Measurements from ENCODE around the gene MACROD2.

Gene MACROD2

DNA sequence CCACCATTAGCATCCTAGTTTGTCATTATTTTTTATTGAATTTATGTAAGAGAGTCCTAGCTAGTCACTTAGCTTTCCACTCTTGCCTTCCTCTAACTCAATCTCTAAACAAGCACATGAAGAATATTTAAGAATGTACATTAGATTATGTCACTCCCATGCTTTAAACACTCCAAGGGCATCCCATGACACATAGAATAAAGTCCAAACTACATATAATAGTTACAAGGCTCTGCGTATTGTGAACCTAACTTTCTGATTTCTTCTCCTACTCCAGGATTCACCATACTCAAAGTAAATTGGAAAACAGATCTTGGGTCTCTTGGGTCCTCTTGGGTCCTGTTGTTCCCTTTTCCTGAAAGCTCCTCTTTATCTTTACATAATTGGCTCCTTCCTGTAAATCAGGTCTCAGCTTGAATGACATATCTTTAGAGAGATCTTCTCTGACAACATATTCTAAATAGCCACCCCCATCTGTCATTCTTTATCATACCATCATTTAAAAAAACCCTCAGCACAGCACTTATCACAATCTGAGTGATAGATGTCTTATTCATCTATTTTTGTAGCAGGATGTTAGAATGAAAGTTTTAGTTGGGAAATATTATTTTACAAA lies 1384.5 kb downstream of the MACROD2 start:
- TF ChIP-seq, protein P1, sequence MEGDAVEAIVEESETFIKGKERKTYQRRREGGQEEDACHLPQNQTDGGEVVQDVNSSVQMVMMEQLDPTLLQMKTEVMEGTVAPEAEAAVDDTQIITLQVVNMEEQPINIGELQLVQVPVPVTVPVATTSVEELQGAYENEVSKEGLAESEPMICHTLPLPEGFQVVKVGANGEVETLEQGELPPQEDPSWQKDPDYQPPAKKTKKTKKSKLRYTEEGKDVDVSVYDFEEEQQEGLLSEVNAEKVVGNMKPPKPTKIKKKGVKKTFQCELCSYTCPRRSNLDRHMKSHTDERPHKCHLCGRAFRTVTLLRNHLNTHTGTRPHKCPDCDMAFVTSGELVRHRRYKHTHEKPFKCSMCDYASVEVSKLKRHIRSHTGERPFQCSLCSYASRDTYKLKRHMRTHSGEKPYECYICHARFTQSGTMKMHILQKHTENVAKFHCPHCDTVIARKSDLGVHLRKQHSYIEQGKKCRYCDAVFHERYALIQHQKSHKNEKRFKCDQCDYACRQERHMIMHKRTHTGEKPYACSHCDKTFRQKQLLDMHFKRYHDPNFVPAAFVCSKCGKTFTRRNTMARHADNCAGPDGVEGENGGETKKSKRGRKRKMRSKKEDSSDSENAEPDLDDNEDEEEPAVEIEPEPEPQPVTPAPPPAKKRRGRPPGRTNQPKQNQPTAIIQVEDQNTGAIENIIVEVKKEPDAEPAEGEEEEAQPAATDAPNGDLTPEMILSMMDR (conservative IDR thresholded peaks at IDR 0.05; ENCODE audit: control insufficient read depth, insufficient read depth, low read depth, low read length) = no peak
- no peak for DNase-seq (ENCODE audit: low read depth)
- no peak overlapping the region for H3K4me3 ChIP-seq (ENCODE audit: control insufficient read depth, low read depth, low read length)

DNA sequence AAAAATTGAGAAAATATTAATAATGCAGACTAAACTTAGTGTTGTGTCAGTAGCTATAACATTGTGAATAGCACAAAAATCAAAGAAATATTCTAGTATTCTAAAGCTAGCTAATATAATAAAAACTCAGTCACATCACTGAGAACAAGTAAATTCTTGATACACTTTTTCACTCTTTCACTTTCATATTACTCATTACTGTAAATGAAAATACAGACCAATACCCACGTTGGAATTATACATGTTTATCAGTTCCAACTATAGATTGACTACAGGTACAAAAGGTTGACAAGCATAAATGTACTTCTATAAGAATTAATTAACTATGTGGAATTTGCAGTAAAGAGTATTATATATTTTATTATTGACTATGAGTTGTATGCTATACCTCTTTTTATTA lies 1385.5 kb downstream of the MACROD2 start:
- TF ChIP-seq, protein P1 (conservative IDR thresholded peaks at IDR 0.05; ENCODE audit: control insufficient read depth, insufficient read depth, low read depth, low read length) = no peak
- no peak for DNase-seq (ENCODE audit: low read depth)
- no peak overlapping the region for H3K4me3 ChIP-seq (ENCODE audit: control insufficient read depth, low read depth, low read length)

DNA sequence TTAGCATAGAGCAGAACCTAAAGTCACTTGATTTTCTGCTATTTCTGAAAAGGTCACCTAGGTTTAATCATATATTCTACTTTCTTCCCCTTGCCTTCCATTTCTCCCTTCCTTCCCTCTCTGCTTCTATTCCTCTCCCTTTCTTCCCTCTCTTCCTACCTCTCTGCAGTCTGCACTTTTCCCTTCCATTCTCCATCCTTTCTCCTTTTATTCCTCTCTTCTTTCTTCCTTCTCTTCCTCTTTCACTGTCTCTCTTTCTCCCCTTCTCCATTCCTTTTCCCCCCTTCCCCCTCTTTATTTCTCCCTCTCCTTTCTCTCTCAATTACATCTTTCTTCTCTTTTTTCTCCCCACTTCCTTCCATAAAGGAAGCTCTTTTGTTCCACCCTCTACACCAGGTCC lies 1391.9 kb downstream of the MACROD2 start:
- DNase-seq (ENCODE audit: low read depth) = no peak
- TF ChIP-seq, protein P1 (conservative IDR thresholded peaks at IDR 0.05; ENCODE audit: control insufficient read depth, insufficient read depth, low read depth, low read length) = no peak
- no peak overlapping the region for H3K4me3 ChIP-seq (ENCODE audit: control insufficient read depth, low read depth, low read length)

- H3K4me3 ChIP-seq (ENCODE audit: control insufficient read depth, low read depth, low read length) = no peak overlapping the region
- no peak for DNase-seq (ENCODE audit: low read depth)
- TF ChIP-seq, protein P1 (conservative IDR thresholded peaks at IDR 0.05; ENCODE audit: control insufficient read depth, insufficient read depth, low read depth, low read length) = no peak
These were observed 1400.1 kb downstream of the MACROD2 start for GRCh38 chr20:15395457-15395856.

DNA sequence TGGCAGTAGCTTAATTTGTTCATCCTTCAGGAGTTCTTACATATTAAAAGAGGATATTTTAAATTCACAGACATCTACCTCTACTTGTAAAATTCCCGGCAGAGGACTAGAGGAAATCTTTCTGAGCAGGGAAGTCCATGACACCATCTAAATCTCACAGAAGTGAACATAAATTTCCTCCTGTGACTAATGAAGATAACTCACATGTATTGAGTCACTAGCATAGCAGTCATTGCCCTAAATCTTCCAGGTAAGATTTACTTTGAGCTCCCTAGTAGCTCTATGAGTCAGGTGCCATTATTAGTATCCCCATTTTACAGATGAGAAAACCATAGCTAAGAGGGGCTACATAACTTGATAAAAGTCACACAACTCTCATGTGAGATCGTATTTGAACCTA lies 1400.7 kb downstream of the MACROD2 start:
- no peak for DNase-seq (ENCODE audit: low read depth)
- no peak overlapping the region for H3K4me3 ChIP-seq (ENCODE audit: control insufficient read depth, low read depth, low read length)
- TF ChIP-seq, protein P1 (conservative IDR thresholded peaks at IDR 0.05; ENCODE audit: control insufficient read depth, insufficient read depth, low read depth, low read length) = no peak

DNA sequence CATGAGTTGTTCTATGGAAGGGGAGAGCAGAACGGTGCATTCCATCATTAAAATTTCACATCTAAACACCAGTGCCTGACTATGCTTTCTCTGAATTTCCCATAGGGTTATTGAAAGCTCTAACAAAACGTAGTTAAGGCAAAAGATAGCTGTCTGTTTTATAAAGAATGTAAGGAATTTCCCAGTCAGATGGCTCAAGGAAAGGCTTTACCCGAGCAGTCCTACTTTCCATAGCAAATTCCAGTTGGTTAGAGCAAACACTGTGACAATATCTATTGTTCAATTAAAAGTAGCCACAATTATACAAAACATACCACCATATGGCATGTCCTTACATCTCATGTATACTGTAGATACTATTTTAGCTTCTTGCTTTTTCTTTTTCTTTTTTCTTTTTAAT lies 1401.6 kb downstream of the MACROD2 start:
- TF ChIP-seq, protein P1 (conservative IDR thresholded peaks at IDR 0.05; ENCODE audit: control insufficient read depth, insufficient read depth, low read depth, low read length) = no peak

DNA sequence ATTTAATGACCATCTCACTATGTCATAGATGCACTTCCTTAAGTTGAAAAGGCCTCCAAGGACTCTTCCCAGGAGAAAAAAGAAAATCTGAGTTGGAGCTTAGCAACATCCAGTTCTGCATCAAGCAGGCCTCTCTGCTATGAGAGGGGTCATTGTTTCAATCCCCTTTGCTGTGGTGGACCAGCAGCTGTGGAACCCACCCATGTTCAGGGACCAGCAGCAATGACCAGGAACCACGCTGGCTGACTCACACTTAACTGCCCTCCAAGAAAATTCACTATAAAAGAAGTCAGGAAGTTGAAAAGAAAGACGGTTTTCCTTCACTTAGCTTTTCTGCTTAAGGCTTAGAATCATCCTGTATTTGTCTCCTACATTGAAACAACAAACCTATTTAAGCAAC lies 1404.5 kb downstream of the MACROD2 start:
- no peak for DNase-seq (ENCODE audit: low read depth)
- TF ChIP-seq, protein P1 (conservative IDR thresholded peaks at IDR 0.05; ENCODE audit: control insufficient read depth, insufficient read depth, low read depth, low read length) = no peak

More for the DNA sequence above, 1401.6 kb downstream of the MACROD2 start:
- DNase-seq (ENCODE audit: low read depth) = no peak
- no peak overlapping the region for H3K4me3 ChIP-seq (ENCODE audit: control insufficient read depth, low read depth, low read length)

More for the DNA sequence above, 1404.5 kb downstream of the MACROD2 start:
- H3K4me3 ChIP-seq (ENCODE audit: control insufficient read depth, low read depth, low read length) = no peak overlapping the region
